ENCODE data around the gene DOHH.

Gene DOHH

DNA sequence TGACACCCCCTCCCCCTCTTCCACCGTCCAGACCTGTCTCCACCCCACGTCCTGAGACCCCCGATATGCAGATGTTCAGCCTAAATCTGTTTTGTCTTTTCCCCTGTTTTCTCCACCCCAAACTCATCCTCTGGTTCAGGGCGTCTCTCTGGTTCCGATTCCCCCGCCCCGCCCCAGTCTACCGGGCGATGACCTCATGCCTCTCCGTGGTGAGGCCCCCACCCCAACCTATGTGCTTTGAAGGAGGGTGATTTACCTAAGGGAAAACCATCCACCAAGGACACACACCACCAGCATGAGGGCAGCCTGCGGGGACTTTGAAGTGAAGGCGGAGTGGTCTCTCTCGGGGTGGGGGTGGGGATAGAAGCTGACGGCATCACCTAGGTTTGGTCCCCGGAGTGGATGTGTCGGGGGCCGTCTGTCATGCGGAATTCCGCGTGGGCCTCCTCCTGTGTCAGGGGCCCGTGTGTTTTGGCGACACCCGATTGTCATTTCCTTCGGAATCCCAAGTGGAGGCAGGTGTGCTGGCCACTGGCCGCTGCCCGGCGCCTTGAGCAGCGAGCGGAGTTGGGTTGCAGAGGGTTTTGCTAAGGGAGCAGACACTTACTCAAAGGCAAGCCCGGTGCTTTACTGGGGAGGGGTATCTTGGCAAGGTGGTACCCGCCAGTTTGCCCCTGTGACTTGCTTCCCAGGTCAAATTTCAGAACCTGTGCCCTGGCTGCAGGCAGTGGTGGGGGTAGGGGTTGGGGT lies 7.1 kb upstream of the DOHH start (continued):
- TF ChIP-seq PRDM2 (tag by site-specific recombination; IDR thresholded peaks at IDR 0.05; ENCODE audit: borderline replicate concordance) (no peak), ZNF707 (tag by site-specific recombination; IDR thresholded peaks at IDR 0.05) (no peak), ZBTB44 (tag by site-specific recombination; IDR thresholded peaks at IDR 0.05) (no peak), ZNF16 (tag by site-specific recombination; IDR thresholded peaks at IDR 0.05; ENCODE audit: low read depth) (no peak), ZNF292 (tag by site-specific recombination; IDR thresholded peaks at IDR 0.05; ENCODE audit: borderline replicate concordance, low read depth) (no peak), ZNF426 (tag by site-specific recombination; IDR thresholded peaks at IDR 0.05) (no peak), ZNF660 (tag by site-specific recombination; IDR thresholded peaks at IDR 0.05) (no peak), SETDB1 (IDR thresholded peaks at IDR 0.05; ENCODE audit: insufficient read length, low read length) (no peak), ZNF433 (tag by site-specific recombination; IDR thresholded peaks at IDR 0.05; ENCODE audit: low read depth) (no peak), ZFP69B (tag by site-specific recombination; IDR thresholded peaks at IDR 0.05) (no peak), ZNF571 (tag by site-specific recombination; IDR thresholded peaks at IDR 0.05) (no peak), ZNF791 (tag by site-specific recombination; IDR thresholded peaks at IDR 0.05) (no peak), GLIS2 (tag by site-specific recombination; IDR thresholded peaks at IDR 0.05) (peak; percentile 39), ZNF658 (tag by site-specific recombination; IDR thresholded peaks at IDR 0.05) (no peak), TSHZ1 (tag by site-specific recombination; IDR thresholded peaks at IDR 0.05; ENCODE audit: borderline replicate concordance) (no peak), KLF9 (tag by site-specific recombination; IDR thresholded peaks at IDR 0.05; ENCODE audit: low read depth) (no peak), ZNF24 (tag by site-specific recombination; IDR thresholded peaks at IDR 0.05) (no peak), WT1 (tag by site-specific recombination; IDR thresholded peaks at IDR 0.05) (no peak), ZEB2 (tag by site-specific recombination; IDR thresholded peaks at IDR 0.05) (peak; percentile 85; the same call in 1 of the 2 replicates), ZIC2 (tag by site-specific recombination; IDR thresholded peaks at IDR 0.05) (peak; percentile 50; the same call in 1 of the 2 replicates), ZNF155 (tag by site-specific recombination; IDR thresholded peaks at IDR 0.05) (no peak)
- TF ChIP-seq, protein P1, sequence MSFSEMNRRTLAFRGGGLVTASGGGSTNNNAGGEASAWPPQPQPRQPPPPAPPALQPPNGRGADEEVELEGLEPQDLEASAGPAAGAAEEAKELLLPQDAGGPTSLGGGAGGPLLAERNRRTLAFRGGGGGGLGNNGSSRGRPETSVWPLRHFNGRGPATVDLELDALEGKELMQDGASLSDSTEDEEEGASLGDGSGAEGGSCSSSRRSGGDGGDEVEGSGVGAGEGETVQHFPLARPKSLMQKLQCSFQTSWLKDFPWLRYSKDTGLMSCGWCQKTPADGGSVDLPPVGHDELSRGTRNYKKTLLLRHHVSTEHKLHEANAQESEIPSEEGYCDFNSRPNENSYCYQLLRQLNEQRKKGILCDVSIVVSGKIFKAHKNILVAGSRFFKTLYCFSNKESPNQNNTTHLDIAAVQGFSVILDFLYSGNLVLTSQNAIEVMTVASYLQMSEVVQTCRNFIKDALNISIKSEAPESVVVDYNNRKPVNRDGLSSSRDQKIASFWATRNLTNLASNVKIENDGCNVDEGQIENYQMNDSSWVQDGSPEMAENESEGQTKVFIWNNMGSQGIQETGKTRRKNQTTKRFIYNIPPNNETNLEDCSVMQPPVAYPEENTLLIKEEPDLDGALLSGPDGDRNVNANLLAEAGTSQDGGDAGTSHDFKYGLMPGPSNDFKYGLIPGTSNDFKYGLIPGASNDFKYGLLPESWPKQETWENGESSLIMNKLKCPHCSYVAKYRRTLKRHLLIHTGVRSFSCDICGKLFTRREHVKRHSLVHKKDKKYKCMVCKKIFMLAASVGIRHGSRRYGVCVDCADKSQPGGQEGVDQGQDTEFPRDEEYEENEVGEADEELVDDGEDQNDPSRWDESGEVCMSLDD (tag by site-specific recombination; IDR thresholded peaks at IDR 0.05): peak; percentile 18; the same call in 1 of the 2 replicates
- TF ChIP-seq, protein P2, sequence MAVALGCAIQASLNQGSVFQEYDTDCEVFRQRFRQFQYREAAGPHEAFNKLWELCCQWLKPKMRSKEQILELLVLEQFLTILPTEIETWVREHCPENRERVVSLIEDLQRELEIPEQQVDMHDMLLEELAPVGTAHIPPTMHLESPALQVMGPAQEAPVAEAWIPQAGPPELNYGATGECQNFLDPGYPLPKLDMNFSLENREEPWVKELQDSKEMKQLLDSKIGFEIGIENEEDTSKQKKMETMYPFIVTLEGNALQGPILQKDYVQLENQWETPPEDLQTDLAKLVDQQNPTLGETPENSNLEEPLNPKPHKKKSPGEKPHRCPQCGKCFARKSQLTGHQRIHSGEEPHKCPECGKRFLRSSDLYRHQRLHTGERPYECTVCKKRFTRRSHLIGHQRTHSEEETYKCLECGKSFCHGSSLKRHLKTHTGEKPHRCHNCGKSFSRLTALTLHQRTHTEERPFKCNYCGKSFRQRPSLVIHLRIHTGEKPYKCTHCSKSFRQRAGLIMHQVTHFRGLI (tag by site-specific recombination; IDR thresholded peaks at IDR 0.05): no peak

Measured in HEK293 (cell line).